Umbilical cord (tissue), 2 donors: ENCODE measurements around the gene SLC12A7. TPM values are rescaled to one million over a fixed set of nuclear protein-coding genes. Genes with fewer than 3 reads are reported as not detected.

ENCODE experiments used
- DNase-seq: peaks from one replicate; pipeline ENCODE4 v3.0.0-alpha.2; 2015; ENCODE audit warnings: low spot score
- total RNA-seq: library from RNA; depleted of rRNA; stranded (reverse); fragments of >200 nt; gene quantifications from one replicate; pipeline ENCODE4 v1.2.3, GENCODE V29; 2014; ENCODE audit warnings: low replicate concordance; ENCODE audit not compliant: insufficient read depth

The SLC12A7 gene
- total RNA-seq, 1 donor from 2014 or later: 5.1 TPM

DNA sequence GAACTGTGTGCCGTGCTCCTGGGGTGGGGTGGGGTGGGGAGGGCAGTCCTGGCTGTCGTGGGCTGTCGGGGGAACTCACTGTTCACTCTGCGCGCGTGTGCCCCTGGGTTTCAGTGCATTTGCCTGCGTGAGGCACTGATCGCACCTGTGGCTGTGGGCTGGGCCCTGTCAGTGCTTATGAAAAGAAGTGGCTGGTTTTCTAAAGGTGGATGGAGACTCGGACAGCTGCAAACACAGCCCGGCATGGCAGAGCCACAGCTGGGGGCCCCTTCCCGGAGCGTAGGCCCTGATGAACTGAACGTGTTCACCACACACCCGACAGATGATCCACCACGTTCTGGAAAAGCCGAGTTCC is 60.5 kb downstream of the SLC12A7 start:
- DNase-seq: no peak

DNA sequence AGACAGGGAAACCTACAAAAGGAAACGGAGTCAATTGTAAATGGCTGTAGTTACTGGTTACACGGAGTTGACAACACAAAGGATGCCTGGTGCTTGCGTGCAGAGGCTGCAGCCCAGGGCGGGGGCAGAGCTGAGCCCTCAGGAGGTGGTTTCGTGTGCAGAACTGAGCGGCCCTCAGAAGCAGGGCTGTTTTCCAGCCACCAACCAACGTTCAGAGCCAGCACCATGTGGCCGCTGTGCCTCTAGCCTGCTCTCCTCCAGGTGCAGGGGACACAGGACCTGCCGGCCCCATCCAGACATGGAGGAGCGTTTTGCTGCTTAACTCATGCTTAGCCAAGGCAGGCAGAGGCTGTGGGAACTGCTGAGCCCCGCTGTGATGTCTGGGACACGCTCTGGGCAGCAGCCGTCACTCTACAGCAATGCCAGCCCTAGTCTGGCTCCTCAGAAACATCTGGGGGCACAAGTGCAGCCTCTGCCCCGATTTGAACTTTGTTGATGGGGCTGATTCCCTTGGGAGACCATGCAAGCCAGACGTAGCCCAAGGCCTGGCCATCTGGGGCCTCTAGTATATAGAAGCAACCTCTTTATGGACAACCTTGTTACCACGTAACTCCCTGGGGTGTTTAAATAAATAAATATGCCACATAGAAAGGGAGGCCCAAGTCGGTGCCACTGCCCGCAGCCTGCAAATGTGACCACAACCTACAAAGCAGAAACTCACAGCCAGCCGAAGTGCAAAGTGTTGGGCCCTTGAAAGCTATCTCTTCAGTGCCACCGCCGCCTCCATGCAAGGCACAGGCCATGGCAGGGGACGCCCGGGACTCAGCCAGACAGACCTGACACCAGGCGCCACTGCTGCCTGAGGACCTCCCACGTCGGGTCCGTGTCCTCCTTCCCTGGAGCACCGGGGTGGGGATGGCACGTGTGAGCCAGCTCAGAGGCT is 61.2 kb downstream of the SLC12A7 start:
- no peak for DNase-seq

DNA sequence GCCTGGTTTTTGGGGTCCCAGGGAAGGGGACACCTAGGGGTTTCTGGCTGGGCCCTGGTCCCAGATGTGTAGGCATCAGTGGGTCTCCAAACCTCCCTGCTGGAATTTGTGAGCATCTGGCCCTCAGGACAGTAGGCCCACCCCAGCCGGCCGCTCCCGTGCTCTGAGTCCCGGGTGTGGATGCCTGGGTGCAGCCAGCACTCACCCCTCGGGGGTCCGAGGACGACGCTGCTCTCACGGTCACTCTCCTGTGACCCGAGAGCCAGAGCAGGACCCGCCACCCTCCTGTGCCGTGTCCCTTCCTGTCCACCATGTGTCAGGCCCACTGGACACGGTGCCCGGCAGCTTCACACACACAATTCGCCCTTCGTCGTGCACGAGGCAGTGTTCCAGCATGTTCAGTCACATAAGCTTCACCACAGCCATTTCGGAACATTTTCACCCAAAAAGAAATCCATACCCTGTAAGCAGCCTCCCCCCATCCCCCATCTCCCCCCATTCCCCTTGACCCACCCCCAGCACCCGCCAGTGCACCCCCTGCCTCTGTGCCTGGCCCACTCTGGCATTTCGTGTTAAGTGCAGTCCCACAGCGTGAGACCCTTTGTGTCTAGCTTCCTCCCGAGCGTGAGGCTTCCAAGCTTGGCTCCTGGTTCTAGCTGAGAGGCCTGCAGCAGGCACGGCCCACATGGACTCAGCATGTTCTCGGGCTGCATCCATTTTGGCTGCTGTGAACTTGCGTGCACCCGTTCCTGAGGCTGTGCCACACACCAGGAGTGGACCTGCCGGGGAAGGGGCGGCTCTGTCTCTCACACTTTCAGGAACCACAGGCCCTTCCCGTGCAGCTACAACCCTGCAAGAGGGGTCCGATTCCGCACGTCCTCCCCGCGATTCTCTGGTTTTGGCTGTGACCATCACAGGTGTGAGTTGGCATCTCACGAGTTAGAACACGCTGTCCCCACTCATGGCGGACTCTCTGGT is 62.7 kb downstream of the SLC12A7 start:
- no peak for DNase-seq

DNA sequence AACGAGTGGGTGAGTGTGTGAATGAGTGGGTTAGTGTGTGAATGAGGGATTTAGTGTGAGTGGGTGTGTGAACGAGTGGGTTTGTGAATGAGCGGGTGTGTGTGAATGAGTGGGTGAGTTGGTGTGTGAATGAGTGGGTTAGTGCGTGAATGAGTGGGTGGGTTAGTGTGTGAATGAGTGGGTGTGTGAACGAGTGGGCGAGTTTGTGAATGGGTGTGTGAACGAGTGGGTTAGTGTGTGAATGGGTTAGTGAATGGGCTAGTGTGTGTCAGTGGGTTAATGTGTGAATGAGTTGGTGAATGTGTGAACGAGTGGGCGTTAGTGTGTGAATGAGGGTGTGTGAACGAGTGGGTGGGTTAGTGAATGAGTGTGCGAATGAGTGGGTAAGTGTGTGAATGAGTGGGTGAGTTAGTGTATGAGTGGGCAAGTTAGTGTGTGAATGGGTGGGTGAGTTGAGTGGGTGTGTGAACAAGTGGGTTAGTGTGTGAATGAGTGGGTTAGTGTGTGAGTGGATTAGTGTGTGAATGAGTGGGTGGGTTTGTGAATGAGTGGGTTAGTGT is 63.6 kb downstream of the SLC12A7 start:
- DNase-seq: no peak

DNA sequence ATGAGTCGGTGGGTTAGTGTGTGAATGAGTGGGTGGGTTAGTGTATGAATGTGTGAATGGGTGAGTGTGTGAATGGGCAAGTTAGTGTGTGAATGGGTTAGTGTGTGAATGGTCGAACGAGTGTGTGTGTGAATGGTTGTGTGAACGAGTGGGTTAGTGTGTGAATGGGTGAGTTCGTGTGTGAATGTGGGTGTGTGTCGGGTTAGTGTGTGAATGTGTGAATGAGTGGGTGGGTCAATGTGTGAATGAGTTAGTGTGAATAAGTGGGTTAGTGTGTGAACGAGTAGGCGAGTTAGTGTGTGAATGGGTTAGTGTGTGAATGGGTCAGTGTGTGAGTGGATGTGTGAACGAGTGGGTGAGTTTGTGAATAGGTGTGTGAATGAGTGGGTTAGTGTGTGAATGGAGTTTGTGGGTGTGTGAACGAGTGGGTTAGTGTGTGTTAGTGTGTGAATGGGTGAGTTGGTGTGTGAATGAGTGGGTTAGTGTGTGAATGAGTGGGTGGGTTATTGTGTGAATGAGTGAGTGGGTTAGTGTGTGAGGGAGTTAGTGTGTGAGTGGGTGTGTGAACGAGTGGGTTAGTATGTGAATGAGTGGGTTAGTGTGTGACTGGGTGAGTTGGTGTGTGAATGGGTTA is 64.4 kb downstream of the SLC12A7 start:
- no peak for DNase-seq

DNA sequence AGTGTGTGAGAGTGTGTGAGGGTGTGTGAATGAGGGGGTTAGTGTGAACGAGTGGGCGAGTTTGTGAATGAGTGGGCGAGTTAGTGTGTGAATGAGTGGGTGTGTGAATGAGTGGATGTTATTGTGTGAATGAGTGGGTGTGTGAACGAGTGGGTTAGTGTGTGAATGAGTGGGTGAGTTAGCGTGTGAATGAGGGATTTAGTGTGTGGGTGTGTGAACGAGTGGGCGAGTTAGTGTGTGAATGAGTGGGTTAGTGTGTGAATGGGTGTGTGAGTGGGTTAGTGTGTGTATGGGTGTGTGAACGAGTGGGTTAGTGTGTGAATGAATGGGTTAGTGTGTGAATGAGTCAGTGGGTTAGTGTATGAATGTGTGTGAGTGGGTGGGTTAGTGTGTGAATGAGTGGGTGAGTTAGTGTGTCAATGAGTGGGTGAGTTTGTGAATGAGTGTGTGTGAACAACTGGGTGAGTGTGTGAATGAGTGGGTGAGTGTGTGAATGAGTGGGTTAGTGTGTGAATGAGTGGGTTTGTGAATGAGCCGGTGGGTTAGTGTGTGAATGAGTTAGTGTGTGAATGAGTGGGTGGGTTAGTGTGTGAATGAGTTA is 65.8 kb downstream of the SLC12A7 start:
- DNase-seq: no peak

DNA sequence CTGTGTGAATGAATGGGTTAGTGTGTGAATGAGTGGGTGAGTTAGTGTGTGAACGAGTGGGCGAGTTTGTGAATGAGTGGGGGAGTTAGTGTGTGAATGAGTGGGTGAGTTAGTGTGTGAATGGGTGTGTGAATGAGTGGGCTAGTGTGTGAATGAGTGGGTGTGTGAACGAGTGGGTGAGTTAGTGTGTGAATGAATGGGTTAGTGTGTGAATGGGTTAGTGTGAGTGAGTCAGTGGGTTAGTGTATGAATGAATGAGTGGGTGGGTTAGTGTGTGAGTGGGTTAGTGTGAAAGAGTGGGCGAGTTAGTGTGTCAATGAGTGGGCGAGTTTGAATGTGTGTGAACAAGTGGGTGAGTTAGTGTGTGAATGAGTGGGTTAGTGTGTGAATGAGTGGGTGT is 67.7 kb downstream of the SLC12A7 start:
- no peak for DNase-seq

DNA sequence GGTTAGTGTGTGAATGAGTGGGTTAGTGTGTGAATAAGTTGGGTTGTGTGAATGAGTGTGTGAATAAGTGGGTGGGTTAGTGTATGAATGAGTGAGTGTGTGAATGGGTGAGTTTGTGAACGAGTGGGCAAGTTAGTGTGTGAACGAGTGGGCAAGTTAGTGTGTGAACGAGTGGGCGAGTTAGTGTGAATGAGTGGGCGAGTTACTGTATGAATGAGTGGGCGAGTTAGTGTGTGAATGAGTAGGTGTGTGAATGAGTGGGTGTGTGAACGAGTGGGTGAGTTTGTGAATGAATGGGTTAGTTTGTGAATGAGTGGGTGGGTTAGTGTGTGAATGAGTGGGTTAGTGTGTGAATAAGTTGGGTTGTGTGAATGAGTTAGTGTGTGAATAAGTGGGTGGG is 68.5 kb downstream of the SLC12A7 start:
- DNase-seq: no peak

DNA sequence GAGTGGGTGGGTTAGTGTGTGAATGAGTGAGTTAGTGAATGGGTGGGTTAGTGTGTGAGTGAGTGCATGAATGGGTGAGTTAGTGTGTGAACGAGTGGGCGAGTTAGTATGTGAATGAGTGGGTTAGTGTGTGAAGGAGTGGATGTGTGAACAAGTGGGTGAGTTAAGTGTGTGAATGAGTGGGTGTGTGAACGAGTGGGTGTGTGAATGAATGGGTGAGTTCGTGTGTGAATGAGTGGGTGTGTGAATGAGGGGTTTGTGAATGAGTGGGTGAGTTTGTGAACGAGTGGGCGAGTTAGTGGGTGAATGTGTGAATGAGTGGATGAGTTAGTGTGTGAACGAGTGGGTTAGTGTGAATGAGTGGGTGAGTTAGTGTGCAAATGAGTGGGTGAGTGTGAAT is 69.2 kb downstream of the SLC12A7 start:
- DNase-seq: no peak

DNA sequence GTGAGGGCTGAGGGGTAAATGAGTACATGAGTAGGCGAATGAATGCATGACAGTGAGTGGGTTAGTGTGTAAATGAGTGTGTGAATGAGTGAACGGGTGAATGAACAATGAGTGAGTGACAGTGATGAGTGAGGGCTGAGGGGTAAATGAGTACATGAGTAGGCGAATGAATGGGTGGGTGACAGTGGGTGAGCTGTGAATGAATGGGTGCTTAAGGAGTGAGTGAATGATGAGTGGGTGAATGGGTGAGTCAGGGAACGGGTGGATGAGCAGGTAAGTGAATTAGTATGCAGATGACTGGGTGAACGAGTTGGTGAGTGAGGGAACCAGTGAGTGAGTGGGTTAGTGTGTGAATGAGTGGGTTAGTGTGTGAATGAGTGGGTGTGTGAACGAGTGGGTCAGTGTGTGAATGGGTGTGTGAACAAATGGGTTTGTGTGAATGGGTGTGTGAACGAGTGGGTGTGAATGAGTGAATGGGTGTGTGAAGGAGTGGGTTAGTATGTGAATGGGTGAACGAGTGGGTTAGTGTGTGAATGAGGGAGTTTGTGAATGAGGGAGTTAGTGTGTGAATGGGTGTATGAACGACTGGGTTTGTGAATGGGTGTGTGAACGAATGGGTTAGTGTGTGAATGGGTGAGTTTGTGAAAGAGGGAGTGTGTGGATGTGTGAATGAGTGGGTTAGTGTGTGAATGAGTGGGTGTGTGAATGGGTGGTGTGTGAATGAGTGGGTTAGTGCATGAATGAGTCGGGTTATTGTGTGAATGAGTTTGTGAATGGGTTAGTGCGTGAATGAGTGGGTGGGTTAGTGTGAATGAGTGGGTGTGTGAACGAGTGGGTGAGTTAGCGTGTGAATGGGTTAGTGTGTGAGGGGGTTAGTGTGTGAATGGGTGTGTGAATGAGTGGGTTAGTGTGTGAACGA is 70.4 kb downstream of the SLC12A7 start:
- no peak for DNase-seq

DNA sequence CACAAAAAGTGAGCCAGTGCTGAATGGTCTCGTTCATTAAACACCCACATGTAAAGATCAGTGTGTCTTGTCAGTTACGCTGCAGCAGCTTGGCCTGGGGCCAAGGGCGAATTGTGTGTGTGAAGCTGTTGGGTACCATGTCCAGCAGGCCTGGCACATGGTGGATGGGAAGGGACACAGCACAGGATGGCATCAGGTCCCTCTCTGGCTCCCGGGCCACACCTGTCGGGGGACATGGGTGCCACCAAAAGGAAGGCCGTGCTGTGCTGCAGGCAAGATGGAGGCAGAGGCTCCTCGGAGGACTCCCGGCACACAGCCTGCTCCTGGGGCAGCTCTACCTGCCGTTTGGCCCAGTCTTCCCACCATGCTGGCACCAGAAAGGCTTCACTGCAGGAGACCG is 71.3 kb downstream of the SLC12A7 start:
- DNase-seq: no peak

DNA sequence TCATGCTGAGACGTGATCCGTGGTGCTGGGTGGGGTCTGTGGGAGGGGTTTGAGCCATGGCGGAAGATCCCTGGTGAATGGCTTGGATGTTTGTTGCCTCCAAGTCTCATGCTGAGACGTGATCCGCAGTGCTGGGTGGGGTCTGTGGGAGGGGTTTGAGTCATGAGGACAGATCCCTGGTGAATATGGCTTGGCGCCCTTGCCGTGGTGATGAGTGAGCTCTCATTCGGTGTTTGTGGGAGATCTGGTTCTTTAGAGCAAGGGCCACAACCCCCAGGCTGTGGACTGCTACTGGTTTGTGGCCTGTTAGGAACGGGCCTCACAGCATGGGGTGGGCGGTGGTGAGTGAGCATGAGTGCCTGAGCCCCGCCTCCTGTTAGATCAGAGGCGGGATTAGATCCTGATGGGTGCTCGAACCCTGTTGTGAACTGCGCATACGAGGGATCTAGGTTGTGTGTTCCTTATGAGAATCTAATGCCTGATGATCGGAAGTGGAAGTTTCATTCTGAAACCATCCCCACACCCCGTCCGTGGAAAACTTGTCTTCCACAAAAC is 72.1 kb downstream of the SLC12A7 start:
- DNase-seq: no peak

DNA sequence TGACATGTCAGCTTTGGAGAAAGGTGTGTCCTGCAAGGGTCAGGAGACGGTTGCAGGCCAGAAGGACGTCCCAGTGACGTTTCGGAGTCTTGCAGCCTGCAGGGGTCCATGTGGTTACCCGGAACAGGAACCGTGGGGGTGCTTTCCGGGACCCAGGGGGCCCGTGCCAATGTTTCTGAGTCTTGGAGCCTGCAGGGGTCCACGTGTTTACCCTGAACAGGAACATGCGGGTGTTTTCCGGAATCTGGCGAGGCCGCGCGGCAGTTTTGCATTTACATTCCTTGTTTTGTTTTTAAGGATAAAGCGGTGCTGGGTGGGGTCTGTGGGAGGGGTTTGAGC is 72.7 kb downstream of the SLC12A7 start:
- no peak for DNase-seq

DNA sequence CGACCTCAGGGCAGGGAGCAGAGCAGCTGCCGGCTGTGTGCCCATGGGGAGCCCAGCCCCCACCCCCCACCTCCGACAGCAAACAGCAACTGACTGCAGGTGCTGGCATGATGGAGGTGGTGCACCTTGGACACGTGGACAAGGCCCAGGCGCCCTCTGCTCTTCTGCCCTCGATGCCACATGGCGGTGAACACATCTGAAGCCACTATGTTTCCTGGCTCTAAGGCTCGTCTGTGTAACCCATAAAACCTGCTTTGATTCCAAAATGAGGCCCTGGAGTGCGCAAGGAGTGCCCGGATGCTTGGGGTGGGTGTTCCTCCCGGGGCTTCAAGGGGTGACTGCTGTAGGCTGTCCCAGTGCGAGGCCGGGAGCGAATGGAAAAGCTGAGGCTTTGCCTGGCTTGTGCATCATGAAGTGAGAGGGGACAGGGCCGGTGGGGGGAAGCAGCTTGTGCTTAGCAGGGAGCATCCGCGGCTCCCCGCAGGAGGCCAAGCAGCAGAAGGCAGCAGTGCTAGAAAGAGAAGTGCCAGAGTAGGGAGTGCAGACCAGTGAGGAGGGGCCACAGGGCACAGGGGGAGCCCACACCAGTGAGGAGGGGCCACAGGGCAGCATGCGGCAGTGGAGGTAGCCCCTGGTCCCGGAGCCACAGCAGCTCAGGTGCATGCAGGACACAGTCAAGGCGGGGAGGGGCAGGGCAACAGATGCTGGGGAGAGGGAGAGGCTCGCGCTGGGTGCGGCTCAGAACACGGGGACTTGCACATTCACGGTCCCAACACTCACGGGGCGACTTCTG is 73.2 kb downstream of the SLC12A7 start:
- no peak for DNase-seq

DNA sequence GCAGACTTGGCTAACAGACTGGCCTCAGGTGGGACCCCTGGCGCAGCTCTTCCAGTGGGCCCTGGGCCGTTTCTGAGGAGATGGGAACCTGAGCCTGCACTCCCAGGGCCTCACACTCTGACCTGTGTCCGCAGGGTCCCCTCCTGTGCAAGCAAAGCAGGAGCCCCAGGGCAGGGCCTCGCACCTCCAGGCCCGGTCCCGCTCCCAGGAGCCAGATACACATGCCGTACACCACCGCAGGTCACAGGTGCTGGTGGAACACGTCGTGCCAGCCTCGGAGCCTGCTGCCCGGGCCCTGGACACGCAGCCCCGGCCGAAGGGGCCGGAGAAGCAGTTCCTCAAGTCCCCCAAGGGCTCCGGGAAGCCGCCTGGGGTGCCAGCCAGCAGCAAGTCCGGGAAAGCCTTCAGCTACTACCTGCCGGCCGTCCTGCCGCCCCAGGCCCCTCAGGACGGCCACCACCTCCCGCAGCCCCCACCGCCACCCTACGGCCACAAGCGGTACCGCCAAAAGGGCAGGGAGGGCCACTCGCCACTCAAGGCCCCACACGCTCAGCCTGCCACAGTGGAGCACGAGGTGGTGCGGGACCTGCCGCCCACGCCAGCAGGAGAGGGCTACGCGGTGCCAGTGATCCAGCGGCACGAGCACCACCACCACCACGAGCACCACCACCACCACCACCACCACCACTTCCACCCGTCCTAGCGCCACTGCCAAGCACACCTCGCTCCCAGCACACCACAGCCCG is 74.0 kb downstream of the SLC12A7 start:
- no peak for DNase-seq

DNA sequence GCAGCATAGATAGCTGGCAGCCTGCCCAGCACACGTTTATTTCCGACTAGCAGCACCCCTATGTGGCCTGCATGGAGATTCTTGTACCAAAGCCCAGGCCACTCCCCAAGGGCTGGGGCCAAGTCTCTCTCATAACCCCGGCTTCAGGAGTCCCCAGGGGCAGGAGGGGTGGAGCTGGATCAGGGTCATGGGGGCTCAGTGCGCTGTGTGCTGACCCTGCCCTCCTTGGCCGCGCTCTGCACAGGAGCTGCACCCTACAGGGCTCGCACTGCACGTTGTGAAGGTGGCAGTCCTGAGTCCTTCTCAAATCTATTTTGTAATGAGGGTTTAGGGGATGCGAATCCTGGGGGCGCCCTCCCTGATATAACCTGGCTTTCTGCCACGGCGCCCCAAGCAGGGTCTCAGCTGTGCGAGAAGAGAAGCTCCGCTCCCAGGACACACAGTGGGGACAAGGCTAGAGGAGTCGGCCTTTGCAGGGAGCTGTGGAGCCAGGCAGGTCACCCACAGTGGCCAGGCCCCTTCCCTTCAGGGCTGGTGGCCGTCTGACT is 74.7 kb downstream of the SLC12A7 start:
- DNase-seq: no peak

DNA sequence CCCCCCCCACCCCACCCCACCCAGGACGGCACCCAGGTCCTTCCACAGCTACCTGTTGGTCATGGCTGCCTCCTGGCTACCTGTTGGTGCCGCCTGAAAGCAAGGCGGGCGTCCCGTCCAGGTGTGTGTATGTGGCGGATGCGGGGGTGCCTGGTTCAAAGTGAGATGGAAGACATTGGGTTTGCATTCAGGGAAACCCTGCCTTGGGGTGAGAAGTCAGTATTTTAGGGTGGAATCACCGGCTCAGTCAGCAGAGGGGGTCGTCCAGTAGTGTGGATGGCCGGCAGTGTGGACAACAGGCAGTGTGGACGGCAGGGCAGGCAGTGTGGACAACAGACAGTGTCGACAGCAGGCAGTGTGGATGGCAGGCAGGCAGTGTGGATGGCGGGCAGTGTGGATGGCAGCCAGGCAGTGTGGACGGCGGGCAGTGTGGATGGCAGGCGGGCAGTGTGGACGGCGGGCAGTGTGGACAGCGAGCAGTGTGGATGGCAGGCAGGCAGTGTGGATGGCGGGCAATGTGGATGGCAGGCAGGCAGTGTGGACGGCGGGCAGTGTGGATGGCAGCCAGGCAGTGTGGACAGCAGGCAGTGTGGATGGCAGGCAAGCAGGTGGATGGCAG is 75.2 kb downstream of the SLC12A7 start:
- DNase-seq: no peak
